ENCODE data around the gene PNPLA7.

DNA sequence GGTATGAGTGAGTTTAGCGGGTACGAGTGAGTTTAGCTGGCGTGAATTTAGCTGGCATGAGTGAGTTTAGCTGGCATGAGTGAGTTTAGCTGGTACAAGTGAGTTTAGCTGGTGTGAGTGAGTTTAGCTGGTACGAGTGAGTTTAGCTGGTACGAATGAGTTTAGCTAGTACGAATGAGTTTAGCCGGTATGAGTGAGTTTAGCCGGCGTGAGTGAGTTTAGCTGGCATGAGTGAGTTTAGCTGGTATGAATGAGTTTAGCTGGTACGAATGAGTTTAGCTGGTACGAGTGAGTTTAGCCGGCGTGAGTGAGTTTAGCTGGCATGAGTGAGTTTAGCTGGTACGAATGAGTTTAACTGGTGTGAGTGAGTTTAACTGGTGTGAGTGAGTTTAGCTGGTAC, 41.0 kb downstream of the PNPLA7 start:
- TF ChIP-seq POLR2A (IDR thresholded peaks at IDR 0.05): no peak
- TF ChIP-seq POLR2AphosphoS5 (IDR thresholded peaks at IDR 0.05): no peak
- TF ChIP-seq, protein P1, sequence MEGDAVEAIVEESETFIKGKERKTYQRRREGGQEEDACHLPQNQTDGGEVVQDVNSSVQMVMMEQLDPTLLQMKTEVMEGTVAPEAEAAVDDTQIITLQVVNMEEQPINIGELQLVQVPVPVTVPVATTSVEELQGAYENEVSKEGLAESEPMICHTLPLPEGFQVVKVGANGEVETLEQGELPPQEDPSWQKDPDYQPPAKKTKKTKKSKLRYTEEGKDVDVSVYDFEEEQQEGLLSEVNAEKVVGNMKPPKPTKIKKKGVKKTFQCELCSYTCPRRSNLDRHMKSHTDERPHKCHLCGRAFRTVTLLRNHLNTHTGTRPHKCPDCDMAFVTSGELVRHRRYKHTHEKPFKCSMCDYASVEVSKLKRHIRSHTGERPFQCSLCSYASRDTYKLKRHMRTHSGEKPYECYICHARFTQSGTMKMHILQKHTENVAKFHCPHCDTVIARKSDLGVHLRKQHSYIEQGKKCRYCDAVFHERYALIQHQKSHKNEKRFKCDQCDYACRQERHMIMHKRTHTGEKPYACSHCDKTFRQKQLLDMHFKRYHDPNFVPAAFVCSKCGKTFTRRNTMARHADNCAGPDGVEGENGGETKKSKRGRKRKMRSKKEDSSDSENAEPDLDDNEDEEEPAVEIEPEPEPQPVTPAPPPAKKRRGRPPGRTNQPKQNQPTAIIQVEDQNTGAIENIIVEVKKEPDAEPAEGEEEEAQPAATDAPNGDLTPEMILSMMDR (IDR thresholded peaks at IDR 0.05 in 8 of 11, conservative IDR thresholded peaks at IDR 0.05 in 3 of 11): no peak

Data from spleen (tissue), 7 donors.